Panc1 (cell line): ENCODE data around the gene AQP7. TPM values are rescaled to one million over a fixed set of nuclear protein-coding genes. Genes with fewer than 3 reads are reported as not detected.
"Not testable (repeated sequence)": the region's sequence is repeated elsewhere in the genome, so short reads cannot be mapped to it uniquely, and the experiment has no call there.

Source experiments
- ATAC-seq: fragments of 200-7000 bp; cut with Tn5 transposase; 2 replicates; pipeline ENCODE4 v1.9.1; 2020; ENCODE audit warnings: mild to moderate bottlenecking, moderate library complexity
- BruUV-seq: library from RNA; stranded (reverse); fragments of 400-500 nt; replicated peaks from 2 replicates; lab custom pipeline; 2021; lab: Mats Ljungman, UMichigan
- CTCF ChIA-PET: fragments of 300-600 bp; sonication (Branson Sonifier 250); formaldehyde crosslinking; loops from one replicate; lab custom pipeline; 2022; ENCODE audit warnings: antibody characterized with exemption; lab: Charles Lee
- POLR2A ChIA-PET: fragments of 300-600 bp; sonication (Branson Sonifier 250); formaldehyde crosslinking; loops from one replicate; lab custom pipeline; 2022; ENCODE audit warnings: antibody characterized with exemption; lab: Charles Lee
- DNase-seq: peaks from one replicate; pipeline ENCODE4 v3.0.0-alpha.2; 2010; ENCODE audit warnings: low read depth, low spot score
- H3K27ac ChIP-seq: 2 replicates; pipeline ENCODE4 v1.5.1; 2011; ENCODE audit warnings: mild to moderate bottlenecking, low read length, inconsistent platforms
- H3K27me3 ChIP-seq: fragments of 200-500 bp; sonication (Bioruptor generic); 2 replicates; pipeline ENCODE4 v1.6.0; 2014; ENCODE audit warnings: low read length, inconsistent platforms; ENCODE audit not compliant: control insufficient read depth, insufficient read depth
- H3K36me3 ChIP-seq: fragments of 200-500 bp; sonication (Bioruptor generic); 2 replicates; pipeline ENCODE4 v1.5.1; 2014; ENCODE audit warnings: inconsistent platforms, mild to moderate bottlenecking, low read length, moderate library complexity; ENCODE audit not compliant: control insufficient read depth, insufficient read depth
- H3K4me1 ChIP-seq: 2 replicates; pipeline ENCODE4 v1.5.1; 2011; ENCODE audit warnings: inconsistent platforms, mild to moderate bottlenecking, low read length, moderate library complexity; ENCODE audit not compliant: control insufficient read depth, insufficient read depth
- H3K4me3 ChIP-seq, 2 experiments: 2 replicates each; pipeline ENCODE4 v1.5.1; 2011 to 2012; ENCODE audit warnings: low read depth in 2 of 2, low read length in 2 of 2, mild to moderate bottlenecking in 2 of 2, inconsistent platforms in 1 of 2, moderate library complexity in 1 of 2
- H3K9me3 ChIP-seq: fragments of 200-500 bp; sonication (Bioruptor generic); 2 replicates; pipeline ENCODE4 v1.5.1; 2014; ENCODE audit warnings: low read depth, mild to moderate bottlenecking, inconsistent platforms, low read length, moderate library complexity; ENCODE audit not compliant: control insufficient read depth, insufficient read depth
- POLR2AphosphoS5 ChIP-seq: IDR thresholded peaks from 2 replicates; pipeline ENCODE4 v1.6.1; 2012; ENCODE audit warnings: mild to moderate bottlenecking, low read depth, low read length, moderate library complexity
- REST ChIP-seq, 2 experiments: IDR thresholded peaks; 2 replicates each; pipeline ENCODE4 v1.6.1; 2011 to 2012; ENCODE audit warnings: low read depth in 2 of 2, control low read depth in 1 of 2, low read length in 1 of 2, mild to moderate bottlenecking in 1 of 2, moderate library complexity in 1 of 2; ENCODE audit not compliant: insufficient read depth in 1 of 2
- in situ Hi-C: cut with HindIII; loops from 2 replicates; pipeline ENCODE4 v1.10.0; 2016; ENCODE audit warnings: low sequenced_read_pairs, low pct_unique_long_range_greater_than_20kb
- intact Hi-C: fragments of 100-400 bp; cut with micrococcal nuclease; formaldehyde crosslinking; loops from one replicate; pipeline ENCODE4 v1.10.0; 2022; ENCODE audit not compliant: unreplicated experiment
- total RNA-seq: library from RNA; stranded (reverse); gene quantifications from one replicate; pipeline ENCODE4 v1.2.1, GENCODE V29; 2021; ENCODE audit not compliant: unreplicated experiment

Gene AQP7
- total RNA-seq, 1 experiment from 2014 or later = 0.26 TPM

- in situ Hi-C loops, BruUV-seq, H3K36me3 ChIP-seq, intact Hi-C loops, H3K4me3 ChIP-seq, H3K27ac ChIP-seq, POLR2A ChIA-PET, H3K9me3 ChIP-seq, H3K27me3 ChIP-seq, DNase-seq, ATAC-seq, H3K4me1 ChIP-seq: not testable (repeated sequence)
- CTCF ChIA-PET = interaction anchor here (0.8 kb wide), 1 partner anchor 14 kb away, joined by 3 read pairs; no protein-coding TSS in a partner anchor
Observed at GRCh38 chr9:33385979-33386640, 16.3 kb downstream of the AQP7 start.

- BruUV-seq = not testable (repeated sequence)
Observed at GRCh38 chr9:33385536-33385935, 16.8 kb downstream of the AQP7 start.

GRCh38 chr9:33383396-33383795 lies 19.0 kb downstream of the AQP7 start:
- not testable (repeated sequence) for ATAC-seq

More at GRCh38 chr9:33385536-33385935, 16.8 kb downstream of the AQP7 start:
- in situ Hi-C loops, intact Hi-C loops, H3K9me3 ChIP-seq, DNase-seq, POLR2A ChIA-PET, H3K27me3 ChIP-seq, H3K4me3 ChIP-seq, H3K4me1 ChIP-seq, H3K36me3 ChIP-seq, H3K27ac ChIP-seq, CTCF ChIA-PET, ATAC-seq: not testable (repeated sequence)

GRCh38 chr9:33382397-33382796 lies 20.0 kb downstream of the AQP7 start:
- H3K9me3 ChIP-seq, H3K36me3 ChIP-seq, H3K4me1 ChIP-seq, CTCF ChIA-PET, DNase-seq, in situ Hi-C loops, H3K27me3 ChIP-seq, intact Hi-C loops, ATAC-seq, POLR2A ChIA-PET, H3K4me3 ChIP-seq, BruUV-seq, H3K27ac ChIP-seq: not testable (repeated sequence)

More at GRCh38 chr9:33383396-33383795, 19.0 kb downstream of the AQP7 start:
- in situ Hi-C loops, H3K27me3 ChIP-seq, H3K4me3 ChIP-seq, H3K4me1 ChIP-seq, intact Hi-C loops, POLR2A ChIA-PET, H3K36me3 ChIP-seq, H3K27ac ChIP-seq, DNase-seq, H3K9me3 ChIP-seq, BruUV-seq, CTCF ChIA-PET: not testable (repeated sequence)

- BruUV-seq = no TSS peak
- CTCF ChIA-PET = interaction anchor here (0.6 to 1.2 kb wide), 3 partner anchors 34 to 86 kb away, joined by 3 to 6 read pairs (median 5); no protein-coding TSS in a partner anchor
- H3K27ac ChIP-seq = no peak overlapping the region
Observed at GRCh38 chr9:33381231-33381791, 21.1 kb downstream of the AQP7 start.

More at GRCh38 chr9:33381231-33381791, 21.1 kb downstream of the AQP7 start:
- POLR2A ChIA-PET = no interaction called here
- no peaks in the 10 kb centered on the region for H3K9me3 ChIP-seq
- no peak for TF ChIP-seq REST (IDR thresholded peaks at IDR 0.05; ENCODE audit: insufficient read depth in 1 of 2, low read depth in 2 of 2, low read length in 1 of 2)
- TF ChIP-seq POLR2AphosphoS5 = no peak
- DNase-seq (no peak), ATAC-seq (peak; percentile 48)
- in situ Hi-C loops (no loop called here), intact Hi-C loops (no loop called here)
- H3K4me1 ChIP-seq = no peaks in the 10 kb centered on the region
- no peak overlapping the region for H3K4me3 ChIP-seq
- no peaks in the 10 kb centered on the region for H3K27me3 ChIP-seq
- no peaks in the 10 kb centered on the region for H3K36me3 ChIP-seq
